Choroid plexus epithelial cell (primary cell): Measurements from ENCODE around the gene MECR.

Experiments
- DNase-seq: peaks from one replicate; pipeline ENCODE4 v3.0.0-alpha.2; 2010; ENCODE audit warnings: low read depth
- H3K4me3 ChIP-seq: 2 replicates; pipeline ENCODE4 v1.5.1; 2011; ENCODE audit warnings: low read depth, mild to moderate bottlenecking, control low read depth, low read length, moderate library complexity
- CTCF ChIP-seq: conservative IDR thresholded peaks from 2 replicates; pipeline ENCODE4 v1.5.1; 2011; ENCODE audit warnings: low read depth, mild to moderate bottlenecking, control low read depth, inconsistent platforms, low read length, moderate library complexity

Gene MECR

GRCh38 chr1:29196863-29197589, 33.7 kb downstream of the MECR start:
- DNase-seq = peak; percentile 76
- no peak overlapping the region for H3K4me3 ChIP-seq
- no peak for TF ChIP-seq CTCF

- H3K4me3 ChIP-seq = no peak overlapping the region
- TF ChIP-seq CTCF = no peak
- DNase-seq = no peak
Observed at GRCh38 chr1:29195881-29196291, 34.8 kb downstream of the MECR start.

- H3K4me3 ChIP-seq = no peak overlapping the region
- no peak for TF ChIP-seq CTCF
- DNase-seq = no peak
Observed at GRCh38 chr1:29193879-29194455, 36.8 kb downstream of the MECR start.

- H3K4me3 ChIP-seq = no peak overlapping the region
- no peak for DNase-seq
- TF ChIP-seq CTCF = no peak
Observed at GRCh38 chr1:29190718-29191117, 40.0 kb downstream of the MECR start.

- no peak overlapping the region for H3K4me3 ChIP-seq
Observed at GRCh38 chr1:29186707-29187106, 44.0 kb downstream of the MECR start.

GRCh38 chr1:29186252-29186651, 44.5 kb downstream of the MECR start:
- no peak overlapping the region for H3K4me3 ChIP-seq
- no peak for DNase-seq
- no peak for TF ChIP-seq CTCF

More at GRCh38 chr1:29186707-29187106, 44.0 kb downstream of the MECR start:
- no peak for DNase-seq
- TF ChIP-seq CTCF = no peak

- no peak for TF ChIP-seq CTCF
- no peak overlapping the region for H3K4me3 ChIP-seq
- no peak for DNase-seq
Observed at GRCh38 chr1:29183287-29183686, 47.4 kb downstream of the MECR start.
